HG02870 (cell line): ENCODE data around the gene MSI2.

ENCODE experiments used
- ATAC-seq: cut with Tn5 transposase; IDR thresholded peaks from one replicate; pipeline ENCODE4 v1.9.1; 2021; ENCODE audit warnings: mild to moderate bottlenecking, moderate library complexity; ENCODE audit not compliant: unreplicated experiment

Gene MSI2

DNA sequence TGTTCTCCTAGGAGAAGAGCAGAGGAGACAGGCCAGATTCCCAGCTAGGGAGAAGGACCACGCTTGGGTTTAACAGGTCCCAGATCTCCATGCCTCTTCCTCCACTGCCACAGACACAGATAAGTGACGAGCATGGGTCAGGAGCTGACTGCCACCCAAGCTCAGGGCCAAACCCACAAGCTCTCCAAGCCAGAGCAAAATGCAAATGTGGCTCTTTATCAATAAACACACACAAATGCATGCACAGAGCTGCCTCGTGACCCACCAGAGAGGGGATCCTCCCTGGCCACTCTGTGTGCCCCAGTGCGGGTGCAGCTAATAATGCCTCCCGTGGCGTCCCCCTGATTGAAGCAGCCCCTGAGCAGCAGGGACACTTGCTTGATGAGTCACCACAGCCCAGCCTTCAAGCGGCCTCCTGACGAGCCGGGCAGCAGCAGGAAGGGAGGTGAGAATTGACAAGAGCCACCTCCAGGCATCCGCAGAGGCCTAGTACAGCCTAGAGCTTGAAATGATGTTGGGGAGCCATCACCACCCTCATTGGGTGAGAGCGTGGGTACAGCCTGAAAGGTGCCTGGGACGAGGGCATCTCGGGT is 344.9 kb downstream of the MSI2 start:
- no peak for ATAC-seq

DNA sequence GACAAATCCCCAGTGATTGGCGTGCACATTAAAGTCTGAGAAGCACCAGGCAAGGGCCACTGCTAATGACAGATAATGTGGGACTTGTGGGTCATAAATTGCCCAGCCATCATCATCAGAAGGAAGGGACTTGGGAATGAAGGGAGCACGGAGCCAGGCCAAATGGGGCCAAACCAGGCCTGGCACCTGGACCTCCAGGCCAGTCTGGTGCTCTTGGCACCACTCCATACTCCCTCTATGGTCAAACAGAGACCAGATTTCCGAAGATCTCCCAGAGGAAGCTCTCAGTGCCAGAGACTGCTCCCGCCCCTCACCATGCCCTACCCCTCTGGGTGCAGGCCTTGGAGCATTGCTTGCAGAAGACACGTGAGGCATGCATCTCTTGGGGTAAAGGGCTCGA is 346.6 kb downstream of the MSI2 start:
- ATAC-seq = no peak

DNA sequence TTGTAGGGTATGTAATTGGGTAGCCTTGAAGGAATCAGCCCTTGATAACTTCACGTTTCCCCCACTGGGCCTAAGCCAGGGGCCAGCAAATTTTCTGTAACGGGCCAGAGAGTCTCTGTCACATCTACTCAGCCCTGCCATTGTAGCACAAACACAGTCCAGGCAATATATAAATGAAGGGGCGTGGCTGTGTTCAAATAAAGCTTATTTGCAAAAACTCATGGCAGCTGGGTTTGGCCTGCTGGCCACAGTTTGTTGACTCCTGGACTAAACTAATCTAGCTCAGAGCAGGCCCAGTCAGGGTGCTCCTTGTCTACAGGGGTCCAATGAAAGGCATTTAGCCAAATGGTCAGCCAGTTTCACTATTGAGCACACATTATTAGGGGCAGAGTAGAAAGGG is 347.2 kb downstream of the MSI2 start:
- no peak for ATAC-seq

DNA sequence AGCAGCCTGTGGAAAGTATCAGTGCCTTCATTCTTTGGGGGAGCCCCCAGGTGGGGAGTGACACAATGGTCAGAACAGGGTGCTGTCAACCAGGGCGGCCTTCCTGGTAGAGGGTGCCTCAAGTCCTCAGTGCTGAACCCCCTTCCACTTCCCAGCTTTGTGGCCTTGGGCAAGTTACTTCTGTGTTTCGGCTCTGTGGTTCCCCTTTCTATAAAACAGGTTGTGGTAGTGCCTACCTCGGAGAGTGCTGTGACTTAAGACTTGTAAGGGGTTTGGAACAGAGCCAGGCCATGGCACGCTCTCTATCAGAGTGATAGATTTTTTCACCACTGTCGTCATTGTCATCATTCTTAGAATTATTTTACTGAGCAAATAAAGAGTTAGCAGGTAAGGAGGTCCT is 347.7 kb downstream of the MSI2 start:
- peak; percentile 36 for ATAC-seq

DNA sequence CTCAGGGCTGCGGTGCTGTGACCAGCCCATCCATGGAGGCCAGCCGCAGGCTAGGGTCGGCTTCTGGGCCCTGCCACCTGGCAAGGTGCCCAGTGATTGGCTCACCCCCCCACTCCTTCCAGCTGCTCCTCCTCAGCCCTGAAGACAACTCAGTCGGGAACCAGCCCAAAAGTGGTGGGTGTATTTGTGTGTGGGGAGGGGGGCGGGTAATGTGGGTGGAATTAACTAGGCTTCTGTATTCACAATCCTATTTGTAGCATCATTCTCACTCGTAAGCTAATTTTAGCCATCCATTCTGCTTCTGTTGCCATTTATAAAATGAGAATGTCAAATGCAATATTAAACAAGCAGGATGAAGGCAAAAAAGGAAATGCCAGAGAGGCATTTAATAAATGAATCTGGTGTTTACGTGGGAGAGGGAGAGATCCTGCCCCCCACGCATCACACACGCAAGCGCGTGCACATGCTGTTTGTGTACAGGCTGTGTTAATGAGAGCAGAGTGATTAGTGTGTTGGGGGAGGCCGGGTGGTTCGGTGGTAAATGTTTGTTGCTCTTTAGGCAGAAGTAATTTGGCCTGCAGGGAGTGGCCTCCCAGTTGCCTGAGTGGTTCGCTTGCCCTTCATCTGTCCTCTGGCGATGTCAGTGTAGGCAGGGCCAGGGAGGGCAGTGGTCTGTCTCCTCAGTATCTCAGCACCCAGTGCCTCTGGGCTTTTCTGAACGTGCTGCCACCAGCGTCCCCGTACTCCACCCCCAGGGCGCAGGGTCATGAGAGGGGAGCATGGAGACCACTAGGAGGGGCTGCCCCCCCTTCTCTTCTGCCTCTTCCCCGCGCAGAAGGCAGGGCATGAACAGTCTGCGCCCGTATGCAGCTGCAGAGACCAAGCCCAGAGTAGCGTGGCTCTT is 348.7 kb downstream of the MSI2 start:
- ATAC-seq = peak; percentile 52

DNA sequence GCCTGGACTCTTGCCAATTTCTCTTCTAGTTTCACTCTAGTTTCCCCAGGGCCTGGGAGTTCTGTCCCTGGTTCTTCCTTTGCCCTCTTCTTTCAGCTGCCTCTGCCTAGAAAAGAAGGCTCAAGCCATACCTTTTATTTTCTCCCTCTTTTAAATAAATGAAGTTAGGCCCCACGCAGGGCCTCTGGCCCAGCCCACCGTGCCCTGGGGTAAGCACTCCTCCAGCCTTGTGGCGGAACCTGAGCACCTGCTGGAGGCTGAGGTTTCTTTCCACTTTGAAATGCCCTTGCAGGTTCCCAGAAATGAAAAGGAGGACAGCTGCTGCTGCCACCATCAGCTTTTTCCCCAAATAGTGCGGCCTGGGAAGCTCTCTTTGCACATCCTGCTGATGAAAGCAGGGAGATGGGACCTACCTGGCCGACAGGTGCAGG is 349.4 kb downstream of the MSI2 start:
- no peak for ATAC-seq

DNA sequence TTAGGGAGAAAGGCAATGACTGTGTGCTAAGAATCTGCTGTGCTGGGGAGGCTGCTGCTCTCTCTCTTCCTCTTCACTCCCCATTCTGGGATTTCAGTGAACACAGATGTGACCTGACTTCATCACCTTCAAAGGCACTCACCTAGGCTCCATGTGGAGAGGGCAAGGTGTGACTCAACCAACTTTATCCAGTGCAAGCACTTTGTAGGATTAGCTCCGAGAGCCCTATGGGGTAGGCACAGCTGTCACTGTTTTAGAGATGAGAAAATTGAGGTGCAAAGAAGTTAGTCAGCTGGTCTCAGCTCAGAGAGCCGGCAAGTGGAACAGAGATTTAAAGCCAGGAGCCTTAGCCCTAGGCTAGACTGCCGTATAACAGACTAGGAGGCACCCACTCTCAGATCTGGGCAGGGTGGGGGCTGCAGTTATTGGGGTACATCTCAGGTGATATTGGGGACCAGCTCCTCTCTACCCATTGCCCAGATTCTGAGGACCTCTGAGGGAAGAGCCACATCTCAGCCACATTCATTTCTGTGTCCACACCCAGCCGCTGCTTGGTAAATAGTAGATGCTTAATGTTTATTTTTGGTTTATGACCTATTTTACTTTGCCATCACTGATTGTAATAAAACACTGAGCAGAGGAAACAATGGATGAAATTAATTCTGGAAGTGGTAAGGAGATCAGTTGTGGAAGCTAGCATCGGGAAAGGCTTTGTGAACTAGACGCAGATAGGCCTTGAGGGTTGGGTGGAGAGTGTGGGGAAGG is 350.0 kb downstream of the MSI2 start:
- ATAC-seq = no peak

DNA sequence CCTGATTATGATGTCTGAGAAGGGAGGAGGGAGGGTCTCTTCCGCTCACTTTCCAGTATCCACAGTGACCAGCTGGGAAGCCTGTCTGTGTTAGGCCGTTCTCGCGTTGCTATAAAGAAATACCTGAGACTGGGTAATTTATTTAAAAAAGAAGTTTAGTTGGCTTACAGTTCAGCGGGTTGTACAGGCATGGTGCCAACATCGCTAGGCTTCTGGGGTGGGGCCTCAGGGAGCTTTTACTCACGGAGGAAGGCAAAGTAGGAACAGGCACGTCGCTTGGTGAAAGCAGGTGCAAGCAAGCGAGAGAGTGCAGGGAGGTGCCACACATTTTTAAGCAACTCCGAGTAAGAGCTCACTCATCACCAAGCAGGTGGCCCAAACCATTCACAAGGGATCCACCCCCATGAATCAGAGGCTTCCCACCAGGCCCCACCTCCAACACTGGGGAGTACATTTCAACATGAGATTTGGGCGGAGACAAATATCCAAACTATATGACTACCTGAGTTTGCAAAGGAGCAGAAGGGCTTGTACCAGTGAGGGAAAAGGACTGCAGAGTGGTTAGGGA is 351.3 kb downstream of the MSI2 start:
- no peak for ATAC-seq

DNA sequence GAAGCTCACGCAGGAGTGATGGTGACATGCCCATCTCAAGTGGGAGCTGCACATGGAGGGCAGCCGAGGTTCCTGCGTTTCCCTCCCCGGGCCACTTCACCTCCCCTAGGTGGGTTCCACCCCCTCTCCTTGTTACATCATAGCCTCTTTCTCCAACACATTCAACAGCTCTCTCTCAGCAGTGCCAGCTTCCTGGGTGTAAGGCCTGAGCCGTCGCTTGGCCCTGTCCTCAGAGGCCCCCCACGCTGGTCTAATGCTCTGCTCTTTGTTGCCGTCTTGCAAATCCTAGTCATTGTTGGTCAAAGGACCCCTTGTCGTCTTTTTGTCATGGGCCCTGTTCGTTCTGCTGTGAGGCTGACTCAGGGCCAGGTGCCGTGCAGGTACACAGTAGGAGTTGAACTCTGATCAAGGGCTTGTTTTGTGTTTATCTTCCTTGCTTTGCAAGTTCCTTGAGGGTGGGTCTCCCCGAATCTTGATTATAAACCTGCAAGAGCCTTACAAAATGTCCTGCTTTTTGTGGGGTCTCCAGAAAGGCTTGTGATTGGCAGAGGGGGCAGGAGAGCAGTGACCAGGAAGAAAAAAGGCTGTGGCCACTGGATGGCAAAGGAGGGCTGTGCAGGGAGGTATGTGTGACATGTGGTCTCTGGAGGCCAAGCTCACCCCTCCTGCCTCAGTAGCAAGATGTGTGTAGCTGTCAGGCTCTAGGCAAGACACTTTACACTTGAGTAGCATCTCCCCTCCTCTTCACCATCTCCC is 352.2 kb downstream of the MSI2 start:
- no peak for ATAC-seq

DNA sequence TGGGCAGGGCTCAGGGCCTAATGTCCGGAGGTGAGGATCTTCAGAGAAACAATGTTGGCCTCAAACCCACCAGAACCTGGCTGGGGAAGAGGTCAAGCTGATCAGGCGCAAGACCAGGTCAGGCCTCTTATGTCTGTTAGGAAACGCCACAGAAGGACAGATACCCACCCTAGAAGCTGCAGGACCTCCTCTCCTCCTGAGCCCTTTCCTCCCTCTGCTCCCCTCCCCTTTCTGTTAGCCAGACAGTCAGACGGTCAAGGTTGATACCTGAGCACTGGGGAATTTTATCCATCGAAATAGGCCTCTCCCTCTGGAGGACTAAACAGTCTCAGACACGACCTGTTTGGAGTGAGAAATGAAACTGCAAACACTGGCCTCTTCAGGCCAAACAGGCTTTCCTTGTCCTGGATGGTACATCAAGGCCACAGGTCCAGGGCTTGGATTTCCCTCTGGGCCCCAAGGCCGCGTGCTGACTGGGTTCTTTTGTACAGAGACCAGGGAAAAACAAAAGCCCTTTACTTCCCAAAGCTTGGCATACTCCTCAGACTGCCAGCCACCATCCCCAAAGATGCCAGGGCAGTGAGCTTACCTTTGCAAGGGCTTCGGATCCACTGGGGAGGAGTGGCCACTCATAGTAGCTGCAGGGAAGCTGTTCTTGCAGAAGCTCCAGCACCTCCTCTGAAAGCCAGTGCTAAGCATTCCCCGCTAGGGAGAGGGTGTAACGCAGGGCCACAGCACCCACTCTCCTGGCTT is 353.0 kb downstream of the MSI2 start:
- ATAC-seq = no peak

DNA sequence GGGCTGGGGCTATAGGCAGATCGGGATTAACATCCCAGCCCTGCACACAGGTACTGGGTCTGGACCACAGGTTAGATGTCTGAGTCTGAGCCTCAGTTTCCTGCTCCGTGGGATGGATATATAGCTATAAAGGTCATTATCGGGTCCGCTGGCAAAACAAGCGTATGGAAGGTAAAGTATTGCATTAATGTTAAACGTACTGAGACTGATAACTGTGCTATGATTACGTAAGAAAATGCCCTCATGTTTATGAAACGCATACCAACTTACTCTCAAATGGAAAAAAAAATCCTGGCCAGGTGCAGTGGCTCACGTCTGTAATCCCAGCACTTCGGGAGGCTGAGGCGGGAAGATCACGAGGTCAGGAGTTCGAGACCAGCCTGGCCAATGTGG is 353.6 kb downstream of the MSI2 start:
- no peak for ATAC-seq

DNA sequence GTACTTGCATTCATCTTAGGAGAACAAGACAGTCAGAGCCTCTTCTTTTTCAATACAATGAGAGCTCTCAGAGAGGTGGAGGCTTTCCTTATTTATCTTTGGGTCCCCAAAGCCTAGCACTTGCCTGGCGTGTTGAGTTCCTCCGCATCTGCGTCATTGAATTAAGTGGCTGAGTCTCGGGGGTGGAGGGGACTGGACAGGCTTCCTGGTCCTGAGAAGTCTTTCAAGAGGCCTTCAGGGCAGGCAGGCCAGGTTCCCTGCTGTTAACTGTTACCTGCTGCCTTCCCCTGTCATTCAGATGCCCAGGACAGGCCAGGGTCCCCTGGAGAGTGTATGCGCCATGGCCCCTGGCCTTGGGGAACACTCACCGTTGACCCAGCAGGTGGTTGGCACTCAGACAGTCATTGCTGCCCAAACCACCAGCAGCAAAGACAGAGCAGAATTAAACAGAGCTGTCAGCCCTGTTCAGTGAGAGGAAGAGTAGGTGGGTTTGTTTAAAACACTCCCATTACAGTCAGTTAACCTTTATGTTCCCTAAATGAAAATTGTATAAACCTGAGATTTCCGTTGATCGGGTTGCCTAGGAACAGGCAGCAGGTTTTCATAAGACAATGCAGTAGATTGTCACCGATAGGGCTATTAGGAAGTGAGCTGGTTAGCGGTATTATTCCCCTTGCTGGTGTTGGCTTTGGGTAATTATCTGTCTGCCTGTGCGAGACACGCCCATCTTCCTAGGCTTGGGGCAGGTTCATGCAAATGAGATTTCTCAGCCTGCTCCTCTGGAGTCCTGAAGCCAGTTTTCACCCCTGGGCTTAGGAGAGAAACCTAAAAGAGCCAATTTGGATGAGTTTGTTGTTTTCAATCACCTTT is 356.1 kb downstream of the MSI2 start:
- no peak for ATAC-seq

DNA sequence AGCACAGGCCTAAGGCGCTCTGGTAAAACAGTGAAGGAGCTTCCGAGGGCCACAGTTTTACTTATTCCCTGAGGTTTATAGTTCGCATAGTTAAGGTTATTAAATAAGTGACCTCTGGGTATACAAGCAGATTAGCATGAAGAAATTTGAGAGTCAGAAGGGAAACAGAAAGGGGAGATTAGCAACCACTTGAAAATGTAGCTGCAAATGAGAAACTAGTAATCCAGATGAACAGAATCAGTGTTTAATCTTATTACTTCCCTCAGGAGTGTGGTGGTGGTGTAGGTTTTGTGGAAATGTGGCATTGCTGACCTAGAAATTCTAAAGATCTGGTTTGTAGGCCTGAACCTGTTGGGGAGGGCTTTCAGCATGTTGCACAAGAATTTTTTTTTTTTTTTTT is 358.4 kb downstream of the MSI2 start:
- ATAC-seq = no peak

DNA sequence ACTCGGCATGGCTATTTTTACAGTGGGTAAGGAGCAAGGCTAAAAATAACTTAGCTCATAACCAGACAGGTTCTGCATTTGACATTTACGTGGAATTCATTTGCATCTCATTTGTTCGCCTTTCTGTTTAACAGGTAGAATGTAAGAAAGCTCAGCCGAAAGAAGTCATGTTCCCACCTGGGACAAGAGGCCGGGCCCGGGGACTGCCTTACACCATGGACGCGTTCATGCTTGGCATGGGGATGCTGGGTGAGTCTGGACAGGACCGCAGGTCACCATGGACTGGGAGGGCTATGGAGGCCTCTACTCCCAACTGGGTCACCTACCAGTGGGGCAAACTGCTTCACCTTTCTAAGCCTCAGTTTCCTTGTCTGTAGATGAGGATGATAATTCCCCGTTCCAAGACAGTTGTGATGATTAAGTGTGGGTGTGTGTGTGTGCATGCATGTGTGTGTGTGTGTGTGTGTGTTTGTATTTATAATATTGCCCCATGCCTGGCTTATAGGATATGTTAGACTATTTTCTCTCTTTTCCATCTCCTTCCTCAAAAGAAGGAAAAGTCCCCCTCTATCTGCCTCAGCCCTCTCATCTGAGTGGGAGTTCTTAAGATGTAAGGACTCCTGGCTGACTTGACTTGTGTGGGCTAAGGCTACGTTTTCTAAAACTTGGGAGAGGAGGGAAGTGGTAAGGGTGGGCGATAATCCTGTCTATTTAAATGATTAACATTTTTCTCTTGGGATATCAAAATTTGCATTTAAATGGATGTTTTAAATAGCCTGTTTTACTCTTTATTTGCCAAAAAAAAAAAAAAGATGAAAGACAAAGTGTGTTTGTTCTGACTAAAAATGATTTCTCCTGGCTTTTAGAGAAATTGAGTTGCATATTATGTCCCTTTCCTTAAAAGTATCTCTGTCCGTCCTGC is 359.8 kb downstream of the MSI2 start:
- ATAC-seq = no peak

DNA sequence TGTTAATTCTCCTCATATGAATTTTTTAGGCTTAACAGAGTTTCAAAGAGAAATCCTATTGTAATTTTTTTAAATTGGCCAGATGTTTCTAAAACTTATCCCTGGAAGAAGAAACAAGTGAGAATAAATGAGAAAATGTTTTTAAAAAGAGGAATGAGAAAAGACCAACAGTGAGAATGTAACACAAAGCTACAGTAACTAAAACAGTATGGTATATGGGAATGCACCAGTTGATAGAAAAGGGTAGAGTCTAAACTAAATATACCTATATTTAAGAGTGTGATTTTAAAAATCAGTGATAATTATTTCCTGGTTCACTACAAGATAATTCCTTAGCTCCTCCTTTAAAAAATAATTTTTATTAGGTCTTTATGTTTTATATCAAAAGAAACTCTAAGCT is 360.9 kb downstream of the MSI2 start:
- ATAC-seq = no peak

DNA sequence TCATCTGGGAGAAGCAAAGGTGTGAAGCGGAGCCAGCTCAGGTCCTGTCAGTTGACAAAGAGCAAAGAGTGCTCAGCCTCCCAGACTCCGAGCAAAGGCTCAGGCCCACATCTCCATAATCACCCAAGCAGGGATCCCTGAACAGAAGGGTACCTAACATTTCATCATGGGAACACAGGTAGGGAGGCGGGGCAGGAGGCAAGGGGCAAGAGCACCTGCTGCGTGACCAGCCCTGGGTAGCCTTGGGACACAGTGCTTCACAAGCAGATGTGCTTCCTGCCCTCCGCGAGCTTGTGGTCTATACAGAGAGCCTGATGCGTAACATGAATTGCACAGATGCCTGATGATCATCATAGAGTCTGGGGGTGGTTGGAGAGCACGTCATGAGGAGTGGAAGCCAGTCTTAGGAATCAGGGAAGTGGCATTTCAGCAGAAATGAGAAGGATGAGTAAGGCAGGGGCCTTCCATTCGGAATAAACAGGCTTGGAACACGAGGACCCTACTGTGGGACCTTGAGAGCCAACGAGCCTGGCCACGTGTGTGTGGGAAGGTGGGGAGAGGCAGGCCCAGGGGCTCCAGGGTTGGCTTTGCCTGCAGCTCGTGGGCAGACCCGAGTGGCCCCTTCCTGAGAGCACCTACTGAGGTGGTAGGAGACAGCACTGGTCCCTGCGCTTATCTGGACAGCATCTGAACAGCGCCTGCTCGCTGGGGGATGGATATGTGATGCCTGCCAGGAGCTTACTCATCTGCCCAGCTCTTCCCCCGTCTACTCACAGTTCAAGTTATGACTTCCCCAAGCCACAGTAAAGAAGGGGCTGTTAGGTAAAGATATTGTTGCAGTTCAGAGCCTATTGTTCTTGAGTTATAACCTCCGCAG is 363.0 kb downstream of the MSI2 start:
- no peak for ATAC-seq

DNA sequence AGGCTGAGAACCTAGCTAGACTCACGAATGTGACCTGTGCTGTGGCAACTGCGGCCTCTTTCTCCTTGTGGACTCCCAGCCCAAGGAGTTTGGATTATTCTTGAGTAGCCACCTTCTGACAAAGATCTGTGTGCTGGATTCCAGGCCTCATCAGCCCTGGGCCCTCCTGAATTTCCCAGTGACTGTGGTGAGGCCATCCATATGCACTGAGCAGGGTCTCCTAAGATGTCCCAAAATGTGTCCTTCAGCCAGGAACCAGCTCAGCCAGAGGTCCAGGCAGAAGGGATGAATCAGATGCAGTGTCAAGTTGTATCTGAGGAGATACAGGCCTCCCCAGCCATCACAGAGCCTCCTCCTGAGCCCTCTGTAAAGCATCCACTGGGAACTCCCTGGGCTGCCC is 364.3 kb downstream of the MSI2 start:
- no peak for ATAC-seq
